ENCODE results near the gene TMEM139. TPM values are rescaled to one million over a fixed set of nuclear protein-coding genes. Genes with fewer than 3 reads are reported as not detected.

The TMEM139 gene
- total and polyA plus RNA-seq, 10 of the 15 experiments (the other 5 are each of a cell fraction or from before 2014, with no cell fraction given), result 0.31 TPM; not detected in 9

GRCh38 chr7:143288836-143289235, 4.1 kb downstream of the TMEM139 start:
- H3K9me3 ChIP-seq (replicated peaks; ENCODE audit: control insufficient read depth, insufficient read depth, low read length), result no peaks in the 10 kb centered on the region; the same call in 2 of the 3 replicates
- no peaks in the 10 kb centered on the region for H4K20me1 ChIP-seq (ENCODE audit: control insufficient read depth, insufficient read depth)
- RAD21 ChIA-PET (ENCODE audit: unreplicated experiment), result no interaction called here
- peak overlapping the region; percentile 85 for H3K4me2 ChIP-seq (ENCODE audit: control insufficient read depth, insufficient read depth)
- under 1% methylated on average over 11 of the region's 11 CpGs for WGBS (ENCODE audit: insufficient coverage, insufficient replicate concordance, low lambda C conversion rate, missing lambda C conversion rate)
- peaks cover 6 to 9% of the 10 kb centered on the region in 2 experiments for H3K36me3 ChIP-seq (ENCODE audit: control insufficient read depth in 2 of 2, insufficient read depth in 2 of 2, low read length in 1 of 2)
- CTCF ChIA-PET, result interaction anchor here (1.1 to 1.7 kb wide), 2 partner anchors 9 to 12 kb away, joined by 3 to 7 read pairs; no protein-coding TSS in a partner anchor
- in situ Hi-C loops (cut with MboI) (no loop called here), intact Hi-C loops (cut with micrococcal nuclease; ENCODE audit: unreplicated experiment) (loop anchor here (2.0 kb wide), 2 partner anchors 26 to 92 kb away; partner anchors contain the start of genes GSTK1 and ZYX)
- POLR2A ChIA-PET, result interaction anchor here (1.2 kb wide), 1 partner anchor 10 kb away, joined by 4 read pairs; no protein-coding TSS in a partner anchor
- peak; percentile 3 for ATAC-seq
- H3K27ac ChIP-seq (ENCODE audit: control insufficient read depth, insufficient read depth), result peak overlapping the region; percentile 92
- H3K9ac ChIP-seq (ENCODE audit: control insufficient read depth, insufficient read depth, low read length), result peak overlapping the region; percentile 85
- peaks cover 35% of the 10 kb centered on the region for H3K79me2 ChIP-seq (ENCODE audit: control insufficient read depth, insufficient read depth, low read length)
- SMC1A ChIA-PET (ENCODE audit: uncharacterized antibody, unreplicated experiment), result interaction anchor here (1.2 kb wide), 1 partner anchor 48 kb away, joined by 3 read pairs; no protein-coding TSS in a partner anchor
- H3K4me1 ChIP-seq (ENCODE audit: control insufficient read depth, insufficient read depth, low read length), result peaks cover 4% of the 10 kb centered on the region; the same call in 1 of the 2 replicates
- H3K4me3 ChIP-seq, result peak overlapping the region; percentile 78
- H3K27me3 ChIP-seq (replicated peaks in 1 of 2; ENCODE audit: control insufficient read depth in 2 of 2, insufficient read depth in 2 of 2, low read length in 1 of 2), result no peaks in the 10 kb centered on the region
- BruUV-seq (replicated peaks), result TSS peak; percentile 74
- peak overlapping the region; percentile 74 for H2AFZ ChIP-seq (ENCODE audit: control insufficient read depth, low read depth, low read length)
- FAIRE-seq, result peak; percentile 68
- no peak for DNase-seq (ENCODE audit: low read depth, low spot score)
- TF ChIP-seq POLR2AphosphoS2 (IDR thresholded peaks at IDR 0.05; ENCODE audit: low read depth, low read length) (no peak), TBL1XR1 (IDR thresholded peaks at IDR 0.05; ENCODE audit: low read depth, low read length) (no peak), PML (IDR thresholded peaks at IDR 0.05; ENCODE audit: low read length) (peak; percentile 15; the same call in 1 of the 2 replicates), BACH1 (IDR thresholded peaks at IDR 0.05; ENCODE audit: borderline replicate concordance) (no peak), ZNF274 (IDR thresholded peaks at IDR 0.05; ENCODE audit: insufficient read depth, insufficient read length) (no peak), HSF1 (IDR thresholded peaks at IDR 0.05; ENCODE audit: low read depth, low read length) (no peak), TARDBP (IDR thresholded peaks at IDR 0.05; ENCODE audit: borderline replicate concordance) (no peak), SREBF2 (IDR thresholded peaks at IDR 0.05; ENCODE audit: low read length) (no peak), PAX8 (IDR thresholded peaks at IDR 0.05) (no peak), SIN3A (IDR thresholded peaks at IDR 0.05; ENCODE audit: low read depth, low read length) (no peak), RB1 (IDR thresholded peaks at IDR 0.05; ENCODE audit: borderline replicate concordance) (no peak), ATF3 (IDR thresholded peaks at IDR 0.05; ENCODE audit: borderline replicate concordance, extremely low read depth, low read depth, low read length) (no peak), IRF3 (IDR thresholded peaks at IDR 0.05) (no peak), MYB (IDR thresholded peaks at IDR 0.05; ENCODE audit: borderline replicate concordance, low read depth, low read length) (no peak)
- TF ChIP-seq, protein P1, sequence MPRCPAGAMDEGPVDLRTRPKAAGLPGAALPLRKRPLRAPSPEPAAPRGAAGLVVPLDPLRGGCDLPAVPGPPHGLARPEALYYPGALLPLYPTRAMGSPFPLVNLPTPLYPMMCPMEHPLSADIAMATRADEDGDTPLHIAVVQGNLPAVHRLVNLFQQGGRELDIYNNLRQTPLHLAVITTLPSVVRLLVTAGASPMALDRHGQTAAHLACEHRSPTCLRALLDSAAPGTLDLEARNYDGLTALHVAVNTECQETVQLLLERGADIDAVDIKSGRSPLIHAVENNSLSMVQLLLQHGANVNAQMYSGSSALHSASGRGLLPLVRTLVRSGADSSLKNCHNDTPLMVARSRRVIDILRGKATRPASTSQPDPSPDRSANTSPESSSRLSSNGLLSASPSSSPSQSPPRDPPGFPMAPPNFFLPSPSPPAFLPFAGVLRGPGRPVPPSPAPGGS (IDR thresholded peaks at IDR 0.05; ENCODE audit: borderline replicate concordance, insufficient read depth, low read depth, low read length, poor library complexity, severe bottlenecking), result no peak
- TF ChIP-seq, protein P2, sequence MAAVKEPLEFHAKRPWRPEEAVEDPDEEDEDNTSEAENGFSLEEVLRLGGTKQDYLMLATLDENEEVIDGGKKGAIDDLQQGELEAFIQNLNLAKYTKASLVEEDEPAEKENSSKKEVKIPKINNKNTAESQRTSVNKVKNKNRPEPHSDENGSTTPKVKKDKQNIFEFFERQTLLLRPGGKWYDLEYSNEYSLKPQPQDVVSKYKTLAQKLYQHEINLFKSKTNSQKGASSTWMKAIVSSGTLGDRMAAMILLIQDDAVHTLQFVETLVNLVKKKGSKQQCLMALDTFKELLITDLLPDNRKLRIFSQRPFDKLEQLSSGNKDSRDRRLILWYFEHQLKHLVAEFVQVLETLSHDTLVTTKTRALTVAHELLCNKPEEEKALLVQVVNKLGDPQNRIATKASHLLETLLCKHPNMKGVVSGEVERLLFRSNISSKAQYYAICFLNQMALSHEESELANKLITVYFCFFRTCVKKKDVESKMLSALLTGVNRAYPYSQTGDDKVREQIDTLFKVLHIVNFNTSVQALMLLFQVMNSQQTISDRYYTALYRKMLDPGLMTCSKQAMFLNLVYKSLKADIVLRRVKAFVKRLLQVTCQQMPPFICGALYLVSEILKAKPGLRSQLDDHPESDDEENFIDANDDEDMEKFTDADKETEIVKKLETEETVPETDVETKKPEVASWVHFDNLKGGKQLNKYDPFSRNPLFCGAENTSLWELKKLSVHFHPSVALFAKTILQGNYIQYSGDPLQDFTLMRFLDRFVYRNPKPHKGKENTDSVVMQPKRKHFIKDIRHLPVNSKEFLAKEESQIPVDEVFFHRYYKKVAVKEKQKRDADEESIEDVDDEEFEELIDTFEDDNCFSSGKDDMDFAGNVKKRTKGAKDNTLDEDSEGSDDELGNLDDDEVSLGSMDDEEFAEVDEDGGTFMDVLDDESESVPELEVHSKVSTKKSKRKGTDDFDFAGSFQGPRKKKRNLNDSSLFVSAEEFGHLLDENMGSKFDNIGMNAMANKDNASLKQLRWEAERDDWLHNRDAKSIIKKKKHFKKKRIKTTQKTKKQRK (IDR thresholded peaks at IDR 0.05; ENCODE audit: low read depth, low read length), result no peak

All from GM12878 (cell line).